Ovary (tissue), 9 donors: ENCODE results near the gene TIMM22. TPM values are rescaled to one million over a fixed set of nuclear protein-coding genes. Genes with fewer than 3 reads are reported as not detected.

Source experiments
- DNase-seq, 5 donors: peaks; one replicate each; pipeline ENCODE4 v3.0.0-alpha.2; 2019 to 2020
- H3K27ac ChIP-seq, 2 donors: fragments of 200-600 bp; one replicate each; pipeline versions ENCODE4 v1.5.1 to v1.8.0; 2019 to 2022
- H3K27me3 ChIP-seq: fragments of 200-600 bp; one replicate; pipeline ENCODE4 v1.8.0; 2022
- H3K36me3 ChIP-seq: fragments of 200-600 bp; sonication (generic); one replicate; pipeline ENCODE4 v1.5.1; 2019
- H3K4me1 ChIP-seq: one replicate; pipeline ENCODE4 v1.8.1; 2013; ENCODE audit warnings: mild to moderate bottlenecking, moderate library complexity; ENCODE audit not compliant: insufficient read depth
- H3K4me3 ChIP-seq: fragments of 200-600 bp; sonication (generic); one replicate; pipeline ENCODE4 v1.5.1; 2017
- H3K9me3 ChIP-seq, 2 donors: fragments of 200-600 bp in 1 of 2; sonication (generic) in 1 of 2; one replicate each; pipeline versions ENCODE4 v1.5.1 to v1.8.1; 2013 to 2019; ENCODE audit warnings: mild to moderate bottlenecking in 1 of 2, moderate library complexity in 1 of 2
- CTCF ChIP-seq, 3 donors: fragments of 450-650 bp in 2 of 3; fragments of 200-600 bp in 1 of 3; IDR thresholded peaks; one replicate each; pipeline versions ENCODE4 v1.5.1 to v1.8.0; 2016 to 2022; ENCODE audit warnings: antibody characterized with exemption in 3 of 3, mild to moderate bottlenecking in 1 of 3
- EP300 ChIP-seq: sonication (generic); formaldehyde crosslinking; IDR thresholded peaks from one replicate; pipeline ENCODE4 v1.6.1; 2017; ENCODE audit warnings: antibody characterized with exemption
- POLR2A ChIP-seq: fragments of 450-650 bp; IDR thresholded peaks from one replicate; pipeline ENCODE4 v1.6.1; 2017; ENCODE audit warnings: antibody characterized with exemption, mild to moderate bottlenecking, moderate library complexity
- WGBS, 3 donors: extraction: QIAGEN DNeasy Blood & Tissue Kit in 1 of 3; methylation state at CpG; one replicate each; pipeline versions ENCODE4 v1.1.5 to v1.1.7; 2013 to 2017; 5-methylcytosine and 5-hydroxymethylcytosine counted together
- intact Hi-C, 4 donors: fragments of 100-400 bp; cut with DNase I; formaldehyde crosslinking; loops; one replicate each; pipeline versions ENCODE4 v1.11.0 to v1.15.1; 2022 to 2023
- microRNA-seq, 3 donors: library from miRNA; unstranded; fragments of <30 nt; microRNA quantifications; one replicate each; pipeline versions ENCODE4 to v1.2.0, GENCODE V29; 2019 to 2020
- polyA plus RNA-seq, 2 donors: library from polyadenylated mRNA; stranded (reverse); fragments of 200-250 nt in 1 of 2; fragments of 350-450 nt in 1 of 2; fragmentation: Illumina TruSeq in 1 of 2; extraction: RNeasy Lipid Tissue Mini Kit (QIAGEN cat#74804) in 1 of 2; gene quantifications; one replicate each; pipeline ENCODE4 v1.2.3, GENCODE V29; 2013 to 2014
- small RNA-seq: library from RNA; depleted of rRNA; stranded (forward); fragments of <200 nt; gene quantifications from one replicate; pipeline ENCODE3, GENCODE V24; 2016
- total RNA-seq, 7 donors: library from RNA; depleted of rRNA in 2 of 7; stranded (reverse); fragments of >200 nt in 2 of 7; fragmentation: NEBNext Ultra II Directional in 3 of 7; extraction: Animal tissue kit (Norgen Biotek cat#: 25700) in 3 of 7; gene quantifications; one replicate each; pipeline versions ENCODE4 v1.1.0 to v1.2.4, GENCODE V29; 2016 to 2023
- donor health status: DM: no; HTN: no; CAD: no; lungs with moderate emphysema.
- donor health status: DM: no; HTN: no; CAD: no.
- donor health status: Bipolar disorder and iron deficiency.
- donor health status: DM: yes; HTN: yes; CAD: no.
- donor health status: DM: no; HTN: no; CAD: no.
- donor health status: DM: yes; HTN: yes; CAD: no.

TIMM22 gene
- total and polyA plus RNA-seq, 9 donors = 7.9 to 15.1 (median 11.3) TPM

GRCh38 chr17:1050996-1051925 lies 54.3 kb downstream of the TIMM22 start:
- no peak for DNase-seq
- H3K9me3 ChIP-seq = no peaks in the 10 kb centered on the region
- peaks cover 7% of the 10 kb centered on the region for H3K4me1 ChIP-seq
- no peaks in the 10 kb centered on the region for H3K27me3 ChIP-seq
- no peaks in the 10 kb centered on the region for H3K36me3 ChIP-seq
- H3K4me3 ChIP-seq = no peak overlapping the region
- no peak overlapping the region for H3K27ac ChIP-seq
- TF ChIP-seq CTCF (IDR thresholded peaks at IDR 0.05) (no peak), POLR2A (no peak), EP300 (no peak)
- 91 to 95% (median 92%) methylated on average over 32 to 33 of the region's 33 CpGs for WGBS, 3 donors
- intact Hi-C loops = loop anchor here in 2 of 4 donors (5.0 to 10.0 kb wide), 3 partner anchors 54 to 246 kb away; partner anchors contain the start of gene TIMM22 (in 1 of the 2)

Small RNAs within 50 kb of the gene (microRNA-seq; reads per million reads assigned to microRNA genes)
- 0 reads per million in 3 donors for gene MIR3183

Small RNAs within 50 kb of the gene (small RNA-seq; reads per million reads assigned to genes)
- not detected for gene MIR3183

Other genes with a start within 250 kb of the TIMM22 start
- 10 to 100 TPM; 10.9 to 31.3 (median 24.4) TPM for gene GEMIN4, start 244.9 kb upstream of the TIMM22 start, total RNA-seq
- gene GEMIN4, start 244.9 kb upstream of the TIMM22 start, polyA plus RNA-seq = 10 to 100 TPM; 10.9 to 13.9 TPM
- 10 to 100 TPM; 22.1 to 66.7 (median 46.0) TPM for gene GLOD4, start 214.8 kb upstream of the TIMM22 start, total RNA-seq
- 10 to 100 TPM; 34.9 to 90.6 TPM for gene GLOD4, start 214.8 kb upstream of the TIMM22 start, polyA plus RNA-seq
- gene MRM3, start 214.8 kb upstream of the TIMM22 start, total RNA-seq = 10 to 100 TPM; 10.1 to 16.7 (median 14.0) TPM
- 10 to 100 TPM; 12.8 to 13.9 TPM for gene MRM3, start 214.8 kb upstream of the TIMM22 start, polyA plus RNA-seq
- 10 to 100 TPM in 6 of 7 donors, 1 to 10 TPM in 1; 5.5 to 34.8 (median 28.4) TPM for gene NXN, start 17.4 kb upstream of the TIMM22 start, total RNA-seq
- 10 to 100 TPM; 24.3 to 29.9 TPM for gene NXN, start 17.4 kb upstream of the TIMM22 start, polyA plus RNA-seq
- 10 to 100 TPM; 25.0 to 94.6 (median 60.2) TPM for gene ABR, start 182.9 kb downstream of the TIMM22 start, total RNA-seq
- gene ABR, start 182.9 kb downstream of the TIMM22 start, polyA plus RNA-seq = 10 to 100 TPM; 33.3 to 66.7 TPM